GM10248 (cell line): ENCODE data around the gene AFTPH.

ENCODE experiments used
- CTCF ChIA-PET: fragments of 300-600 bp; sonication (Branson Sonifier 250); formaldehyde crosslinking; extraction: SDS; loops from one replicate; lab custom pipeline; 2021; ENCODE audit warnings: antibody characterized with exemption; lab: Yijun Ruan, JAX
- POLR2A ChIA-PET: fragments of 350-650 bp; sonication (Branson Sonifier 250); formaldehyde crosslinking; extraction: SDS; loops from one replicate; lab custom pipeline; 2020; ENCODE audit warnings: antibody characterized with exemption; lab: Yijun Ruan, JAX
- DNase-seq: peaks from one replicate; pipeline ENCODE4 v3.0.0; 2012; ENCODE audit errors: extremely low spot score
- TF ChIP-seq, protein P1 (sequence below): IDR thresholded peaks from 2 replicates; pipeline ENCODE4 v1.5.1; 2012; ENCODE audit warnings: mild to moderate bottlenecking, low read depth; ENCODE audit errors: extremely low read depth, missing control alignments, control extremely low read depth

Gene AFTPH

DNA sequence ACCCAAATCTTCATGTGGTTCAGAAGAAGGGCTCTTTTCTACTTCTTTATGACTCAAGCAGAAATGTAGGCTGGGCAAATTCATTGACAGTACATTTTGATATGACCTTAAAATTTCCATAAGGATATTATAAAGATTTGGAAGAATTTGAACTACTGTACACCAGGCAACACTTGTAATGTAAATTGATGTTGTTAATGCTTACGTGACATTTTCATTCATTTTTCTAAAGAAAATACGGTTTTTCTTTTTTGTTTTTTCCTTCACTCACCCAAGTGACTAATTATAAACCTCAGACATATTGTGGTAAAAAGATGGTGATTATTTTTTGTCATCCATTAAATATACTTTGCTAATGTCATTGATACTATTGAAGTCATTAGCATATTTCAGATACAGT, 17.4 kb downstream of the AFTPH start:
- ChIA-PET POLR2A (no interaction called here), CTCF (interaction anchor here (0.9 to 1.8 kb wide), 3 partner anchors 9 to 18 kb away, joined by 3 to 5 read pairs (median 3); no protein-coding TSS in a partner anchor)
- TF ChIP-seq, protein P1, sequence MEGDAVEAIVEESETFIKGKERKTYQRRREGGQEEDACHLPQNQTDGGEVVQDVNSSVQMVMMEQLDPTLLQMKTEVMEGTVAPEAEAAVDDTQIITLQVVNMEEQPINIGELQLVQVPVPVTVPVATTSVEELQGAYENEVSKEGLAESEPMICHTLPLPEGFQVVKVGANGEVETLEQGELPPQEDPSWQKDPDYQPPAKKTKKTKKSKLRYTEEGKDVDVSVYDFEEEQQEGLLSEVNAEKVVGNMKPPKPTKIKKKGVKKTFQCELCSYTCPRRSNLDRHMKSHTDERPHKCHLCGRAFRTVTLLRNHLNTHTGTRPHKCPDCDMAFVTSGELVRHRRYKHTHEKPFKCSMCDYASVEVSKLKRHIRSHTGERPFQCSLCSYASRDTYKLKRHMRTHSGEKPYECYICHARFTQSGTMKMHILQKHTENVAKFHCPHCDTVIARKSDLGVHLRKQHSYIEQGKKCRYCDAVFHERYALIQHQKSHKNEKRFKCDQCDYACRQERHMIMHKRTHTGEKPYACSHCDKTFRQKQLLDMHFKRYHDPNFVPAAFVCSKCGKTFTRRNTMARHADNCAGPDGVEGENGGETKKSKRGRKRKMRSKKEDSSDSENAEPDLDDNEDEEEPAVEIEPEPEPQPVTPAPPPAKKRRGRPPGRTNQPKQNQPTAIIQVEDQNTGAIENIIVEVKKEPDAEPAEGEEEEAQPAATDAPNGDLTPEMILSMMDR: no peak
- no peak for DNase-seq

DNA sequence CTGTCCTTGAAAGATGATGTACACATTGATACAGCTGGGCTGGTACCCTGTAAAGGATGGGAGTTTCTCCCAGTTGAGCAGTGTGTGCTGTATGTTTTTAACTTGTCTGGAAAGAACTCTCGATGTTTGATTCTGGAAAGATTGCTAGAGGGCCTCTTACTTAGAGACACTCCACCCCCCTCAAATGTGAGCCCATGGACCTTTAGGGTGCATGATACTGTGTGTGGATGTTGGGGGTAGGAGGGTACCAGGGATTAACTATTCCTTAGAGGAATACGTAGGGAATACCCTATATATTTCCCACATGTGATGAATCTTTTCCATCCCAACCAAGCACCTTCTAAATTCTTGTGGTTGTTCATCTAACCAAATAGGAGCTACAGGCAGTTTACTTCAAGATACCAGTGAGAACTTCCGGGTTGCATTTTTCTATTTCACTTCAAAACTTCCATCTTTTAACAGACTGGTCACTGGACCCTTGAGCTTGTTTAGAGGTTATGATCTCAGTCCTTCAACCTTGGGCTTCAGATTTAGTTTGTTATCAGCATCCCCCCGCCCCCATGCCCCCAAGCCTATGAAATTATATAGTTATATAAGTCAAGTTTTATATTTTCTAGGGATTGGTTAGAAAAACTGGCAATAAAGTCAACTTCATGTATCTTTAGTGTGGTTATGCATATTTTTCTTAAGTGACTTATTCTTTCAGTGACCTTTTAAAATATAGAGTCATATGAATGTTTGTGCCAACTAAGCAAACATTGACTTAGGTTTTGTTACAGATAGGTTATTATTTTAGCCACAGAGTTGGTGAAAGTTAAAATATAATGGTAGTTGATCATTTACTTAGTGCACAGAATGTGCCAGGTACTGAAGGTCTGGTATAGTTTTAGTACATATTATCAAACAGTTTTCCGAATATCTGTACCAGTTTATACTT, 18.2 kb downstream of the AFTPH start:
- DNase-seq: no peak
- CTCF ChIA-PET: interaction anchor here (0.9 to 1.3 kb wide), 2 partner anchors 8 to 9 kb away, joined by 3 read pairs; no protein-coding TSS in a partner anchor
- TF ChIP-seq, protein P1: no peak
- POLR2A ChIA-PET: interaction anchor here (1.1 kb wide), 1 partner anchor 17 kb away, joined by 3 read pairs; no protein-coding TSS in a partner anchor

DNA sequence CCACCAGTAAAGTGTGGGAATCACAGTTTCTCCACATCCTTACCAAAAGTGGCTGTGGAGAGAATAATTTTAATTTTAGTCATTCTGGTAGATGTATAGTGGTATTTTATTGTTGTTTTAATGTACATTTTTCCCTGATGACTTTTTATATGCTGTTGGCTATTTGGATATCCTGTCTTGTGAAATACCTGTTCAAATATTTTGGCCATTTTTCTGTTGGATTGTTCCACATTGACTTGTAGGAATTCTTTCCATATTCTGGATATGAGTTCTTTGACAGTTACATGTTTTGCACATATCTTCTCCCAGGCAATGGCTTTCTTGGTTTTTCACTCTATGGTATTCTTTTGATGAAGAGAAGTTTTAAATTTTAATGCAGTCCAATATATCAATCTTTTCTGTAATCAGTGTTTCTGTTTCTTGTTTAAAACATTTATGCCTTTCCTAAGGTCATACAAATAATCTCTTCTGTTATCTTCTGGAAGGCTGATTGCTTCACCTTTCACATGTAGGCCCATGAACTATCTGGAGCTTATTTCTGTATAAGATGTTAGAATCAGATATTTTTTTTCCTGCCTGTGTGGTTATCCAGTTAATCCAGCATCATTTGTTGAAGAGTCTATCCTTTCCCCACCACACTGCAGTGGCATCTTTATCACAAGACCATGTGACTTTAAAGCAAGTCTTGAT, 19.0 kb downstream of the AFTPH start:
- POLR2A ChIA-PET: interaction anchor here (0.6 to 1.1 kb wide), 2 partner anchors 18 to 216 kb away, joined by 3 read pairs; no protein-coding TSS in a partner anchor
- CTCF ChIA-PET: interaction anchor here (1.3 kb wide), 1 partner anchor 9 kb away, joined by 3 read pairs; no protein-coding TSS in a partner anchor
- DNase-seq: no peak

DNA sequence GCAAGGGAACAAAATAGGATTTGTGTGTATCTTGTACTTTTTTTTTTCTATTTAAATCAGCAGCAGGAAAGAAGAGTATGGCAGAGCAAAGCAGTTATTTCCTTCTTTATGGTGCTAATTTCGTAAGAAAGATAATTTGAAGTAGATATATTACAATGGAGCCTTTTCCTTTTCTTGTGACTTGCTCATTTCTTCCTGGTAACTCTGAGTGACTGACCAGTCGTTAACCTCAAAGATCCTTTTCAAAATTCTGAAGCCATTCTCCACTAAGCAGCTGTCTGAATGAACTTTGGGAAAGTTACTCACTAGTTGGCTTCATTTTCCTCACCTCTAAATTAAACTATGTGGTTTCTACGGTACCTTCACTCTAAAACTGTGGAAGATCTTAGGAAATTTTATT, 24.6 kb downstream of the AFTPH start:
- ChIA-PET POLR2A (no interaction called here), CTCF (interaction anchor here (0.8 to 3.7 kb wide), 3 partner anchors 9 to 38 kb away, joined by 3 to 23 read pairs (median 3); no protein-coding TSS in a partner anchor)
- TF ChIP-seq, protein P1: no peak
- DNase-seq: no peak

More for the DNA sequence above, 19.0 kb downstream of the AFTPH start:
- TF ChIP-seq, protein P1: no peak

DNA sequence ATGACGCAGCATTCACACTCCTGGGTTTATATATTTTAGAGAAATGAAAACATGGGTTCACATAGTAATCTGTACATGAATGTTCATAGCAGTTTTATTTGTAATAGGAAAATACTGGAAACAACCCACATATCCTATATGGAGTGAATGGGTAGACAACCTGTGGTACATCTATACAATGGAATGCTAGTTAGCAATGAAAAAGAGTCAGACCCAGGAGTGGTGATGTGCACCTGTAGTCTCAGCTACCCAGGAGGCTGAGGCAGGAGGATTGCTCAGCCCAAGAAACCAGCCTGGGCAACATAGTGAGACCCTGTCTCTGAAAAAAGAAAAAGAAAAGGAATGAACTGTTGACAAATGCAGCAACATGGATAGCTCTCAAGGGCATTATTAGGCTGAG, 25.9 kb downstream of the AFTPH start:
- CTCF ChIA-PET: interaction anchor here (1.1 to 3.7 kb wide), 2 partner anchors 8 to 10 kb away, joined by 3 to 23 read pairs; no protein-coding TSS in a partner anchor
- no peak for DNase-seq
- POLR2A ChIA-PET: interaction anchor here (1.3 kb wide), 1 partner anchor 26 kb away, joined by 3 read pairs; the partner anchor contains the start of gene AFTPH
- TF ChIP-seq, protein P1: no peak

DNA sequence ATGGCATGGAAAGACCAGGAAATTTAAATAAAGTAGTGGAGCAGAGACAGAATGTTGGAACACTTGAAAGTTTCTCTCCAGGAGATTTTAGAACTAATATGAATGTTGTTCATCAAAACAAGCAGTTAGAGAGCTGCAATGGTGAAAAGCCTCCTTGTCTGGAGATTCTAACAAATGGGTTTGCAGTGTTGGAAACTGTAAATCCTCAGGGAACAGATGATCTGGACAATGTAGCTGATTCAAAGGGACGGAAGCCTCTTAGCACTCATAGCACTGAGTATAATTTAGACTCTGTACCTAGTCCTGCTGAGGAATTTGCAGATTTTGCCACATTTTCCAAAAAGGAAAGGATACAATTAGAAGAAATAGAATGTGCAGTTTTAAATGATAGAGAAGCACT, 27.7 kb downstream of the AFTPH start:
- DNase-seq: no peak
- TF ChIP-seq, protein P1: no peak
- ChIA-PET POLR2A (no interaction called here), CTCF (interaction anchor here (1.1 to 3.7 kb wide), 7 partner anchors 8 to 222 kb away, joined by 3 to 23 read pairs (median 4); no protein-coding TSS in a partner anchor)
